HepG2 (cell line): ENCODE data around the gene DEPDC1B. TPM values are rescaled to one million over a fixed set of nuclear protein-coding genes. Genes with fewer than 3 reads are reported as not detected.

Source experiments
- FOXA3 ChIP-seq: IDR thresholded peaks from 2 replicates; pipeline ENCODE4 v1.6.1; 2016; ENCODE audit warnings: missing genetic modification reagents, missing compliant biosample characterization
- GTF3A ChIP-seq: sonication (generic); formaldehyde crosslinking; conservative IDR thresholded peaks from 2 replicates; pipeline ENCODE4 v1.4.0; 2020; ENCODE audit warnings: mild to moderate bottlenecking, missing genetic modification reagents
- HOXA9 ChIP-seq: sonication (generic); formaldehyde crosslinking; IDR thresholded peaks from 2 replicates; pipeline ENCODE4 v1.8.1; 2022; ENCODE audit warnings: missing genetic modification reagents, mild to moderate bottlenecking, moderate library complexity, borderline replicate concordance
- MBNL3 ChIP-seq: fragments of 250-450 bp; sonication (Bioruptor Pico); conservative IDR thresholded peaks from 2 replicates; pipeline ENCODE4 v1.8.0; 2022; ENCODE audit warnings: mild to moderate bottlenecking, inconsistent platforms
- TARDBP ChIP-seq: sonication (generic); formaldehyde crosslinking; IDR thresholded peaks from 2 replicates; pipeline ENCODE4 v1.8.0; 2022; ENCODE audit warnings: mild to moderate bottlenecking, missing genetic modification reagents
- ZFAT ChIP-seq: sonication (generic); formaldehyde crosslinking; conservative IDR thresholded peaks from 2 replicates; pipeline ENCODE4 v1.8.1; 2023; ENCODE audit warnings: missing genetic modification reagents, inconsistent platforms
- ZKSCAN5 ChIP-seq: sonication (generic); formaldehyde crosslinking; IDR thresholded peaks from 2 replicates; pipeline ENCODE4 v1.5.1; 2020; ENCODE audit warnings: mild to moderate bottlenecking, missing genetic modification reagents
- ZNF3 ChIP-seq: IDR thresholded peaks from 2 replicates; pipeline ENCODE4 v1.7.0; 2017; ENCODE audit warnings: inconsistent platforms
- ZNF562 ChIP-seq: sonication (generic); formaldehyde crosslinking; IDR thresholded peaks from 2 replicates; pipeline ENCODE4 v1.8.0; 2022; ENCODE audit warnings: missing genetic modification reagents, borderline replicate concordance
- ZNF598 ChIP-seq: sonication (generic); formaldehyde crosslinking; IDR thresholded peaks from 2 replicates; pipeline ENCODE4 v1.5.1; 2020; ENCODE audit warnings: mild to moderate bottlenecking, missing genetic modification reagents, borderline replicate concordance
- ZNF607 ChIP-seq: sonication (generic); formaldehyde crosslinking; IDR thresholded peaks from 2 replicates; pipeline ENCODE4 v1.5.1; 2020; ENCODE audit warnings: missing genetic modification reagents, mild to moderate bottlenecking, borderline replicate concordance
- polyA plus RNA-seq, 8 experiments: library from polyadenylated mRNA; depleted of rRNA in 3 of 8; stranded (reverse) in 7 of 8; unstranded in 1 of 8; fragments of >200 nt; fragmentation: Illumina TruSeq in 4 of 8; extraction: Trizol in 4 of 8; gene quantifications; 2 replicates each; pipeline versions ENCODE4 v1.2.1 to v1.2.3, GENCODE V29; 2011 to 2016; ENCODE audit warnings: low read depth in 4 of 8, missing spikeins in 1 of 8, mixed read lengths in 1 of 8; ENCODE audit not compliant: insufficient read depth in 1 of 8
- total RNA-seq, 5 experiments: library from RNA; depleted of rRNA; stranded (reverse); fragments of >200 nt; fragmentation: Illumina TruSeq; extraction: Trizol; gene quantifications; 2 replicates each; pipeline ENCODE4 v1.2.3, GENCODE V29; 2016; ENCODE audit warnings: low read depth in 1 of 5
- TF ChIP-seq, protein P1 (sequence below): sonication (generic); formaldehyde crosslinking; IDR thresholded peaks from 2 replicates; pipeline ENCODE4 v1.4.0; 2020; ENCODE audit warnings: missing genetic modification reagents, borderline replicate concordance
- TF ChIP-seq, protein P2 (sequence below): sonication (generic); formaldehyde crosslinking; IDR thresholded peaks from 2 replicates; pipeline ENCODE4 v1.4.0; 2020; ENCODE audit warnings: low read depth, mild to moderate bottlenecking, missing genetic modification reagents
- TF ChIP-seq, protein P3 (sequence below): sonication (generic); formaldehyde crosslinking; IDR thresholded peaks from 2 replicates; pipeline ENCODE4 v1.9.0; 2021; ENCODE audit warnings: missing genetic modification reagents, borderline replicate concordance
- TF ChIP-seq, protein P4 (sequence below): IDR thresholded peaks from 2 replicates; pipeline ENCODE4 v1.6.1; 2016; ENCODE audit warnings: low read depth
- TF ChIP-seq, protein P5 (sequence below): IDR thresholded peaks from 2 replicates; pipeline ENCODE4 v1.6.1; 2016; ENCODE audit warnings: low read depth, control low read depth
- TF ChIP-seq, protein P6 (sequence below): IDR thresholded peaks from 2 replicates; pipeline ENCODE4 v1.6.1; 2016; ENCODE audit warnings: missing genetic modification reagents, missing compliant biosample characterization
- TF ChIP-seq, protein P7 (sequence below): sonication (generic); formaldehyde crosslinking; IDR thresholded peaks from 2 replicates; pipeline ENCODE4 v1.8.0; 2023; ENCODE audit warnings: mild to moderate bottlenecking, missing genetic modification reagents

Gene DEPDC1B
- total and polyA plus RNA-seq, 2 of the 13 experiments (the other 11 are each of a cell fraction or from before 2014, with no cell fraction given) = 29.5 to 51.3 TPM

DNA sequence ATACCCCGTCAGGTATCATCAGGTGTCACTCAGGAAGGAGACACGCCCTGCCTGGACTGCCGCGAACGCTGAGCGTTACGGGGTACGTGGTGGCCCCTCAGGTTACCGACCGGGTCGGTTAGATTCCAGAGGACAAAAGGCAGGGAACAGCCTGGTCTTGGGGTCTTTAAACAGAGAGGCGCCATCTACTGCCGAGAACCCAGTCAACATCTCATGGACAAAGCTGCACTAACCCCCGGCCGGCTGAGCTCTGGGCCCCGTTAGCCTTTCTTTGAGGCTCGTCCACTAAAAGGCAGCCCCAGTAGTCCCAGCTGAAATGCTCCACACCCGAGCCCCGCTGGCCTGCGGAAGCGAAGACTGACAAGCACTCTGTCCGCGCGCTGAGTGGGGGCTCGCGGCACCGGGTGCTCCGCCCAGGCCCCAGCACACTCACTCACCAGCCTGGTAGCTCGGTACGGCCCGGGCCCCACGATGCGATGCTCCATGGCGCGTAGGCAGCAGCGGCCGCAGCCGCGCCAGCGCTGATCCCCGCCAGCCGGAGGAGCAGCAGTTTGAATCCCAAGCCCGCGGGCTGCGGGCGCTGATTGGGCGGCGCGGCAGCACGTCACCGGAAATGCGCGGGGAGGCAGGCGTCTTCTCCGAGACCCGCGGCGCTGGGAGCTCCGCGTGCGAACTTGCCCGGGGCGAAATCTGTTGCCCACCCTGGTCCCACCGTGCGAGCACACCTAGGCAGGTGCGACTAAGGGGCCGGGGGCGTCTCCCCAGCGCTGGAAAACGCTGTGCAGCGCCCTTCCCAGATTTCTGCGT, at the start of gene DEPDC1B (continued):
- TF ChIP-seq MBNL3 (CRISPR knock-in tag) (no peak), TARDBP (peak; percentile 52), GTF3A (CRISPR knock-in tag) (no peak; the same call in 1 of the 2 replicates), ZNF607 (CRISPR knock-in tag) (peak; percentile 74), ZNF3 (CRISPR knock-in tag) (no peak; the same call in 1 of the 2 replicates), ZNF598 (CRISPR knock-in tag) (0 out of 2 replicates have a peak, but pooled peaks have one; percentile 76), ZKSCAN5 (CRISPR knock-in tag) (peak; percentile 34; the same call in 1 of the 2 replicates), HOXA9 (CRISPR knock-in tag) (no peak; the same call in 1 of the 2 replicates), FOXA3 (CRISPR knock-in tag) (peak; percentile 30; the same call in 1 of the 2 replicates), ZNF562 (CRISPR knock-in tag) (no peak; the same call in 1 of the 2 replicates), ZFAT (CRISPR knock-in tag) (peak; percentile 60; the same call in 1 of the 2 replicates)
- TF ChIP-seq, protein P1, sequence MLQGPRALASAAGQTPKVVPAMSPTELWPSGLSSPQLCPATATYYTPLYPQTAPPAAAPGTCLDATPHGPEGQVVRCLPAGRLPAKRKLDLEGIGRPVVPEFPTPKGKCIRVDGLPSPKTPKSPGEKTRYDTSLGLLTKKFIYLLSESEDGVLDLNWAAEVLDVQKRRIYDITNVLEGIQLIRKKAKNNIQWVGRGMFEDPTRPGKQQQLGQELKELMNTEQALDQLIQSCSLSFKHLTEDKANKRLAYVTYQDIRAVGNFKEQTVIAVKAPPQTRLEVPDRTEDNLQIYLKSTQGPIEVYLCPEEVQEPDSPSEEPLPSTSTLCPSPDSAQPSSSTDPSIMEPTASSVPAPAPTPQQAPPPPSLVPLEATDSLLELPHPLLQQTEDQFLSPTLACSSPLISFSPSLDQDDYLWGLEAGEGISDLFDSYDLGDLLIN (CRISPR knock-in tag) = peak; percentile 39; the same call in 1 of the 2 replicates
- TF ChIP-seq, protein P2, sequence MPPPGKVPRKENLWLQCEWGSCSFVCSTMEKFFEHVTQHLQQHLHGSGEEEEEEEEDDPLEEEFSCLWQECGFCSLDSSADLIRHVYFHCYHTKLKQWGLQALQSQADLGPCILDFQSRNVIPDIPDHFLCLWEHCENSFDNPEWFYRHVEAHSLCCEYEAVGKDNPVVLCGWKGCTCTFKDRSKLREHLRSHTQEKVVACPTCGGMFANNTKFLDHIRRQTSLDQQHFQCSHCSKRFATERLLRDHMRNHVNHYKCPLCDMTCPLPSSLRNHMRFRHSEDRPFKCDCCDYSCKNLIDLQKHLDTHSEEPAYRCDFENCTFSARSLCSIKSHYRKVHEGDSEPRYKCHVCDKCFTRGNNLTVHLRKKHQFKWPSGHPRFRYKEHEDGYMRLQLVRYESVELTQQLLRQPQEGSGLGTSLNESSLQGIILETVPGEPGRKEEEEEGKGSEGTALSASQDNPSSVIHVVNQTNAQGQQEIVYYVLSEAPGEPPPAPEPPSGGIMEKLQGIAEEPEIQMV = no peak
- TF ChIP-seq, protein P3, sequence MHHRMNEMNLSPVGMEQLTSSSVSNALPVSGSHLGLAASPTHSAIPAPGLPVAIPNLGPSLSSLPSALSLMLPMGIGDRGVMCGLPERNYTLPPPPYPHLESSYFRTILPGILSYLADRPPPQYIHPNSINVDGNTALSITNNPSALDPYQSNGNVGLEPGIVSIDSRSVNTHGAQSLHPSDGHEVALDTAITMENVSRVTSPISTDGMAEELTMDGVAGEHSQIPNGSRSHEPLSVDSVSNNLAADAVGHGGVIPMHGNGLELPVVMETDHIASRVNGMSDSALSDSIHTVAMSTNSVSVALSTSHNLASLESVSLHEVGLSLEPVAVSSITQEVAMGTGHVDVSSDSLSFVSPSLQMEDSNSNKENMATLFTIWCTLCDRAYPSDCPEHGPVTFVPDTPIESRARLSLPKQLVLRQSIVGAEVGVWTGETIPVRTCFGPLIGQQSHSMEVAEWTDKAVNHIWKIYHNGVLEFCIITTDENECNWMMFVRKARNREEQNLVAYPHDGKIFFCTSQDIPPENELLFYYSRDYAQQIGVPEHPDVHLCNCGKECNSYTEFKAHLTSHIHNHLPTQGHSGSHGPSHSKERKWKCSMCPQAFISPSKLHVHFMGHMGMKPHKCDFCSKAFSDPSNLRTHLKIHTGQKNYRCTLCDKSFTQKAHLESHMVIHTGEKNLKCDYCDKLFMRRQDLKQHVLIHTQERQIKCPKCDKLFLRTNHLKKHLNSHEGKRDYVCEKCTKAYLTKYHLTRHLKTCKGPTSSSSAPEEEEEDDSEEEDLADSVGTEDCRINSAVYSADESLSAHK (CRISPR knock-in tag) = peak; percentile 21; the same call in 1 of the 2 replicates
- TF ChIP-seq, protein P4, sequence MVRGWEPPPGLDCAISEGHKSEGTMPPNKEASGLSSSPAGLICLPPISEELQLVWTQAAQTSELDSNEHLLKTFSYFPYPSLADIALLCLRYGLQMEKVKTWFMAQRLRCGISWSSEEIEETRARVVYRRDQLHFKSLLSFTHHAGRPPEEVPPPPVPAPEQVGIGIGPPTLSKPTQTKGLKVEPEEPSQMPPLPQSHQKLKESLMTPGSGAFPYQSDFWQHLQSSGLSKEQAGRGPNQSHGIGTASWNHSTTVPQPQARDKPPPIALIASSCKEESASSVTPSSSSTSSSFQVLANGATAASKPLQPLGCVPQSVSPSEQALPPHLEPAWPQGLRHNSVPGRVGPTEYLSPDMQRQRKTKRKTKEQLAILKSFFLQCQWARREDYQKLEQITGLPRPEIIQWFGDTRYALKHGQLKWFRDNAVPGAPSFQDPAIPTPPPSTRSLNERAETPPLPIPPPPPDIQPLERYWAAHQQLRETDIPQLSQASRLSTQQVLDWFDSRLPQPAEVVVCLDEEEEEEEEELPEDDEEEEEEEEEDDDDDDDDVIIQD (CRISPR knock-in tag) = peak; percentile 17; the same call in 1 of the 2 replicates
- TF ChIP-seq, protein P5, sequence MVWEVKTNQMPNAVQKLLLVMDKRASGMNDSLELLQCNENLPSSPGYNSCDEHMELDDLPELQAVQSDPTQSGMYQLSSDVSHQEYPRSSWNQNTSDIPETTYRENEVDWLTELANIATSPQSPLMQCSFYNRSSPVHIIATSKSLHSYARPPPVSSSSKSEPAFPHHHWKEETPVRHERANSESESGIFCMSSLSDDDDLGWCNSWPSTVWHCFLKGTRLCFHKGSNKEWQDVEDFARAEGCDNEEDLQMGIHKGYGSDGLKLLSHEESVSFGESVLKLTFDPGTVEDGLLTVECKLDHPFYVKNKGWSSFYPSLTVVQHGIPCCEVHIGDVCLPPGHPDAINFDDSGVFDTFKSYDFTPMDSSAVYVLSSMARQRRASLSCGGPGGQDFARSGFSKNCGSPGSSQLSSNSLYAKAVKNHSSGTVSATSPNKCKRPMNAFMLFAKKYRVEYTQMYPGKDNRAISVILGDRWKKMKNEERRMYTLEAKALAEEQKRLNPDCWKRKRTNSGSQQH = 0 out of 2 replicates have a peak, but pooled peaks have one; percentile 9
- TF ChIP-seq, protein P6, sequence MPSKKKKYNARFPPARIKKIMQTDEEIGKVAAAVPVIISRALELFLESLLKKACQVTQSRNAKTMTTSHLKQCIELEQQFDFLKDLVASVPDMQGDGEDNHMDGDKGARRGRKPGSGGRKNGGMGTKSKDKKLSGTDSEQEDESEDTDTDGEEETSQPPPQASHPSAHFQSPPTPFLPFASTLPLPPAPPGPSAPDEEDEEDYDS = peak; percentile 68
- TF ChIP-seq, protein P7, sequence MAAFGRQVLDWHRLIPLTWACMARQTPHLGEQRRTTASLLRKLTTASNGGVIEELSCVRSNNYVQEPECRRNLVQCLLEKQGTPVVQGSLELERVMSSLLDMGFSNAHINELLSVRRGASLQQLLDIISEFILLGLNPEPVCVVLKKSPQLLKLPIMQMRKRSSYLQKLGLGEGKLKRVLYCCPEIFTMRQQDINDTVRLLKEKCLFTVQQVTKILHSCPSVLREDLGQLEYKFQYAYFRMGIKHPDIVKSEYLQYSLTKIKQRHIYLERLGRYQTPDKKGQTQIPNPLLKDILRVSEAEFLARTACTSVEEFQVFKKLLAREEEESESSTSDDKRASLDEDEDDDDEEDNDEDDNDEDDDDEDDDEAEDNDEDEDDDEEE = no peak
